ENCODE measurements around the gene MGA.
A peak's percentile ranks its signal among the peaks of the same experiment; 100 is the strongest.
"Not testable (repeated sequence)": the region's sequence is repeated elsewhere in the genome, so short reads cannot be mapped to it uniquely, and the experiment has no call there.

The MGA gene

GRCh38 chr15:41714291-41714690, 54.1 kb downstream of the MGA start:
- DNase-seq (ENCODE audit: low spot score), result no peak

GRCh38 chr15:41716864-41717263, 56.7 kb downstream of the MGA start:
- DNase-seq (ENCODE audit: low spot score), result no peak

- DNase-seq (ENCODE audit: low spot score), result no peak
Measured at GRCh38 chr15:41727143-41727542, 66.9 kb downstream of the MGA start.

GRCh38 chr15:41728061-41728460, 67.9 kb downstream of the MGA start:
- DNase-seq (ENCODE audit: low spot score), result not testable (repeated sequence)

GRCh38 chr15:41730543-41730942, 70.3 kb downstream of the MGA start:
- no peak for DNase-seq (ENCODE audit: low spot score)

GRCh38 chr15:41732483-41732882, 72.3 kb downstream of the MGA start:
- no peak for DNase-seq (ENCODE audit: low spot score)

- DNase-seq (ENCODE audit: low spot score), result no peak
Measured at GRCh38 chr15:41734079-41734478, 73.9 kb downstream of the MGA start.

- DNase-seq (ENCODE audit: low spot score), result no peak
Measured at GRCh38 chr15:41735046-41735445, 74.8 kb downstream of the MGA start.

- DNase-seq (ENCODE audit: low spot score), result not testable (repeated sequence)
Measured at GRCh38 chr15:41735492-41735891, 75.3 kb downstream of the MGA start.

- no peak for DNase-seq (ENCODE audit: low spot score)
Measured at GRCh38 chr15:41746802-41747201, 86.6 kb downstream of the MGA start.

GRCh38 chr15:41756198-41756597, 96.0 kb downstream of the MGA start:
- DNase-seq (ENCODE audit: low spot score), result no peak

GRCh38 chr15:41772720-41773331, 112.6 kb downstream of the MGA start:
- peak; percentile 56 for DNase-seq (ENCODE audit: low spot score)

- DNase-seq (ENCODE audit: low spot score), result no peak
Measured at GRCh38 chr15:41773332-41773728, 113.1 kb downstream of the MGA start.

- no peak for DNase-seq (ENCODE audit: low spot score)
Measured at GRCh38 chr15:41773729-41774061, 113.5 kb downstream of the MGA start.

GRCh38 chr15:41774062-41774881, 114.1 kb downstream of the MGA start, which contains the start of gene MAPKBP1:
TSS of gene MAPKBP1 (plus strand) at chr15:41774484. CDS start at chr15:41775276, 792 bp downstream.
- peak; percentile 99 for DNase-seq (ENCODE audit: low spot score)

GRCh38 chr15:41774882-41775417, 114.7 kb downstream of the MGA start:
- DNase-seq (ENCODE audit: low spot score), result no peak

- no peak for DNase-seq (ENCODE audit: low spot score)
Measured at GRCh38 chr15:41775651-41776050, 115.4 kb downstream of the MGA start.

GRCh38 chr15:41777421-41777973, 117.3 kb downstream of the MGA start:
- DNase-seq (ENCODE audit: low spot score), result no peak

GRCh38 chr15:41778521-41778920, 118.3 kb downstream of the MGA start:
- no peak for DNase-seq (ENCODE audit: low spot score)

GRCh38 chr15:41779662-41780157, 119.5 kb downstream of the MGA start:
- DNase-seq (ENCODE audit: low spot score), result no peak

- DNase-seq (ENCODE audit: low spot score), result no peak
Measured at GRCh38 chr15:41780266-41780665, 120.1 kb downstream of the MGA start.

- no peak for DNase-seq (ENCODE audit: low spot score)
Measured at GRCh38 chr15:41780727-41781126, 120.5 kb downstream of the MGA start.
